GM23338 (cell line): ENCODE results near the gene MGLL. TPM values are rescaled to one million over a fixed set of nuclear protein-coding genes. Genes with fewer than 3 reads are reported as not detected.

Experiments
- ATAC-seq: fragments of 200-7000 bp; cut with Tn5 transposase; 3 replicates; pipeline ENCODE4 v1.9.1; 2020
- DNase-seq: peaks from one replicate; pipeline ENCODE4 v3.0.0-alpha.2; 2015; ENCODE audit warnings: low spot score
- H2AFZ ChIP-seq: fragments of 200-600 bp; sonication (generic); 2 replicates; pipeline ENCODE4 v1.8.0; 2016; ENCODE audit warnings: antibody characterized with exemption, mild to moderate bottlenecking, moderate library complexity
- H3F3A ChIP-seq: fragments of 200-600 bp; sonication (generic); replicated peaks from 2 replicates; pipeline ENCODE4 v1.8.0; 2017; ENCODE audit warnings: antibody characterized with exemption, mixed run types, low read depth
- H3K27ac ChIP-seq: fragments of 200-600 bp; sonication (generic); 2 replicates; pipeline ENCODE4 v1.6.1; 2016; ENCODE audit warnings: low read depth
- H3K27me3 ChIP-seq: fragments of 200-600 bp; sonication (generic); 2 replicates; pipeline ENCODE4 v1.8.0; 2016; ENCODE audit warnings: mild to moderate bottlenecking, mixed run types, moderate library complexity; ENCODE audit not compliant: insufficient read depth
- H3K36me3 ChIP-seq: fragments of 200-600 bp; sonication (generic); 2 replicates; pipeline ENCODE4 v1.8.0; 2016; ENCODE audit warnings: mild to moderate bottlenecking; ENCODE audit not compliant: insufficient read depth
- H3K4me1 ChIP-seq: fragments of 200-600 bp; sonication (generic); 2 replicates; pipeline ENCODE4 v1.8.0; 2016; ENCODE audit warnings: mild to moderate bottlenecking, moderate library complexity; ENCODE audit not compliant: insufficient read depth
- H3K4me2 ChIP-seq: fragments of 200-600 bp; sonication (generic); 2 replicates; pipeline ENCODE4 v1.7.1; 2017; ENCODE audit warnings: mixed run types
- H3K4me3 ChIP-seq: fragments of 200-600 bp; sonication (generic); 2 replicates; pipeline ENCODE4 v1.6.1; 2016; ENCODE audit warnings: mixed run types
- H3K79me2 ChIP-seq: fragments of 200-600 bp; sonication (generic); replicated peaks from 2 replicates; pipeline ENCODE4 v1.8.0; 2017; ENCODE audit warnings: mild to moderate bottlenecking; ENCODE audit not compliant: insufficient read depth
- H3K9me2 ChIP-seq: fragments of 200-600 bp; sonication (generic); 2 replicates; pipeline ENCODE4 v1.8.0; 2017; ENCODE audit not compliant: insufficient read depth
- H4K20me1 ChIP-seq: fragments of 200-600 bp; sonication (generic); replicated peaks from 2 replicates; pipeline ENCODE4 v1.8.0; 2017; ENCODE audit warnings: mild to moderate bottlenecking; ENCODE audit not compliant: insufficient read depth
- H3K27ac Mint-ChIP-seq: 2 replicates; pipeline ENCODE4 v1.8.0; 2020; ENCODE audit warnings: inconsistent platforms, mild to moderate bottlenecking, moderate library complexity, mixed read lengths
- H3K27me3 Mint-ChIP-seq: 3 replicates; pipeline ENCODE4 v1.8.0; 2022; ENCODE audit warnings: low read depth, mild to moderate bottlenecking, moderate library complexity, mixed read lengths, inconsistent platforms; ENCODE audit not compliant: insufficient read depth, poor library complexity
- H3K36me3 Mint-ChIP-seq: 3 replicates; pipeline ENCODE4 v1.8.0; 2021; ENCODE audit warnings: low read depth, mild to moderate bottlenecking, inconsistent platforms, moderate library complexity, mixed read lengths
- H3K4me1 Mint-ChIP-seq: 3 replicates; pipeline ENCODE4 v1.8.0; 2020; ENCODE audit warnings: mild to moderate bottlenecking, inconsistent platforms, mixed read lengths
- H3K4me3 Mint-ChIP-seq: 3 replicates; pipeline ENCODE4 v1.8.0; 2021; ENCODE audit warnings: moderate library complexity, mild to moderate bottlenecking, inconsistent platforms, mixed read lengths
- H3K9me3 Mint-ChIP-seq: 3 replicates; pipeline ENCODE4 v1.8.0; 2020; ENCODE audit warnings: moderate library complexity, mild to moderate bottlenecking, inconsistent platforms, mixed read lengths
- CREB1 ChIP-seq: fragments of 250-450 bp; sonication (Bioruptor Pico); IDR thresholded peaks from 2 replicates; pipeline ENCODE4 v1.5.0; 2020; ENCODE audit warnings: low read depth, mild to moderate bottlenecking, moderate library complexity
- CTCF ChIP-seq, 2 experiments: fragments of 200-600 bp in 1 of 2; sonication (generic) in 1 of 2; conservative IDR thresholded peaks; 2 replicates each; pipeline versions ENCODE4 v1.5.1 to v1.6.1; 2016 to 2017; ENCODE audit warnings: antibody characterized with exemption in 2 of 2, low read depth in 2 of 2, mild to moderate bottlenecking in 2 of 2, moderate library complexity in 1 of 2
- EZH2 ChIP-seq: fragments of 200-600 bp; sonication (generic); IDR thresholded peaks from one replicate; pipeline ENCODE4 v1.8.0; 2017; ENCODE audit warnings: antibody characterized with exemption, mild to moderate bottlenecking, low read depth; ENCODE audit not compliant: unreplicated experiment
- EZH2phosphoT487 ChIP-seq: fragments of 200-600 bp; sonication (generic); IDR thresholded peaks from one replicate; pipeline ENCODE4 v1.8.1; 2018; ENCODE audit warnings: antibody characterized with exemption; ENCODE audit not compliant: unreplicated experiment
- NANOG ChIP-seq: IDR thresholded peaks from 2 replicates; pipeline ENCODE4 v1.6.1; 2016; ENCODE audit warnings: antibody characterized with exemption, borderline replicate concordance
- POLR2AphosphoS5 ChIP-seq: IDR thresholded peaks from 2 replicates; pipeline ENCODE4 v1.6.1; 2016; ENCODE audit warnings: antibody characterized with exemption, low read depth
- REST ChIP-seq: IDR thresholded peaks from one replicate; pipeline ENCODE4 v1.6.1; 2018; ENCODE audit warnings: antibody characterized with exemption; ENCODE audit not compliant: unreplicated experiment
- STAT1 ChIP-seq: IDR thresholded peaks from one replicate; pipeline ENCODE4 v1.6.1; 2016; ENCODE audit warnings: antibody characterized with exemption; ENCODE audit not compliant: unreplicated experiment
- ZNF114 ChIP-seq: fragments of 250-450 bp; sonication (Bioruptor Pico); IDR thresholded peaks from 2 replicates; pipeline ENCODE4 v1.5.0; 2020; ENCODE audit warnings: mild to moderate bottlenecking, moderate library complexity
- ZNF331 ChIP-seq: fragments of 250-450 bp; sonication (Bioruptor Pico); IDR thresholded peaks from 2 replicates; pipeline ENCODE4 v1.5.0; 2020; ENCODE audit warnings: low read depth, mild to moderate bottlenecking, moderate library complexity
- polyA plus RNA-seq: library from polyadenylated mRNA; unstranded; fragments of >200 nt; fragmentation: Nextera tagmentation; extraction: Ambion mirVana; gene quantifications from 2 replicates; pipeline ENCODE4 v1.2.1, GENCODE V29; 2016
- total RNA-seq: library from RNA; depleted of rRNA; stranded (reverse); fragments of >200 nt; shearing (Covaris generic); gene quantifications from 2 replicates; pipeline ENCODE4 v1.2.3, GENCODE V29; 2014

Gene MGLL
- total and polyA plus RNA-seq, 2 experiments from 2014 or later = 0.71 to 0.83 TPM

DNA sequence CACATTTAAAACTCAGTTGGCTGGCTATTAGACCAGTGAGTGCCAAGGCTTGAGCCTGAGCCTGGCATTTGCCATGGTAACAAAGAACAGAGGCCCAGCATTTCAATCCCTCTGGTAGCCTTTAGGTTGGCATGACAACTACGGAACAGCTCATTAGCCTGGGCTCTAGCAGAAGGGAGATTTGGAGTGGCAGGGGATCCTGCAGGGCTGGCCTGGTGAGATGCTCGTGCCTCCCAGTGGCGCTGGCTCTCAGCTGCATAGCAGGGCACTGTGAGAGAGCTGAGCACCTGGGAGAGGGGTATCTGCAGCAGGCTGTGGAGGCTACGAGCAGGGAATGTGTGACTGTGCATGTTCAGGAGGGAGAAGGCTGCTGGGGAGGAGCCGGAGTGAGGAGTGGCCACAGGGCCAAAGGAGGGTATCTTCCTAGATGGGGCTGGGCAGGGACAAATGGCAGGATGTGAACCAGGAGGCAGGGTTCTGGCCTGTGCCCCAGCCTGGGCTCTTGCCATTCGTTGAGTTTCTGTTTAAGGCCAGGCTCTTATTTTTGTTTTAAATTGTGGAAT is 155.1 kb downstream of the MGLL start:
- Histone ChIP-seq H3K36me3 (0 out of 2 replicates have a peak, but pooled peaks cover 5% of the 10 kb centered on the region), H3K79me2 (no peaks in the 10 kb centered on the region), H3K27ac (no peak overlapping the region), H3K4me2 (no peak overlapping the region), H3K9me2 (no peaks in the 10 kb centered on the region), H3F3A (no peaks in the 10 kb centered on the region), H3K4me3 (no peak overlapping the region), H3K27me3 (no peaks in the 10 kb centered on the region), H4K20me1 (peaks cover 6% of the 10 kb centered on the region; the same call in 1 of the 2 replicates), H2AFZ (no peak overlapping the region), H3K4me1 (no peaks in the 10 kb centered on the region)
- TF ChIP-seq CREB1 (CRISPR knock-in tag) = no peak
- TF ChIP-seq ZNF114 = no peak
- no peak for TF ChIP-seq EZH2phosphoT487
- no peak for TF ChIP-seq POLR2AphosphoS5
- TF ChIP-seq EZH2 = no peak
- no peak for TF ChIP-seq CTCF (conservative IDR thresholded peaks at IDR 0.05; ENCODE audit: low read depth in 2 of 2)
- ATAC-seq = no peak
- peaks cover 2% of the 10 kb centered on the region; the same call in 1 of the 3 replicates for H3K4me1 Mint-ChIP-seq
- H3K27me3 Mint-ChIP-seq = peaks cover 3% of the 10 kb centered on the region
- no peak overlapping the region for H3K27ac Mint-ChIP-seq
- DNase-seq = no peak
- H3K36me3 Mint-ChIP-seq = peaks cover 26% of the 10 kb centered on the region
- H3K9me3 Mint-ChIP-seq = no peaks in the 10 kb centered on the region
- H3K4me3 Mint-ChIP-seq = no peak overlapping the region

- Mint-ChIP-seq H3K27me3 (peaks cover 3% of the 10 kb centered on the region), H3K36me3 (peaks cover 26% of the 10 kb centered on the region), H3K4me3 (no peak overlapping the region), H3K9me3 (no peaks in the 10 kb centered on the region), H3K27ac (no peak overlapping the region), H3K4me1 (no peaks in the 10 kb centered on the region; the same call in 2 of the 3 replicates)
- Histone ChIP-seq H3K4me2 (no peak overlapping the region), H3K4me3 (no peak overlapping the region), H2AFZ (no peak overlapping the region), H4K20me1 (peaks cover 6% of the 10 kb centered on the region; the same call in 1 of the 2 replicates), H3K27ac (no peak overlapping the region), H3K9me2 (no peaks in the 10 kb centered on the region), H3F3A (no peaks in the 10 kb centered on the region), H3K79me2 (no peaks in the 10 kb centered on the region), H3K36me3 (peaks cover 5% of the 10 kb centered on the region; the same call in 1 of the 2 replicates), H3K4me1 (no peaks in the 10 kb centered on the region), H3K27me3 (no peaks in the 10 kb centered on the region)
- ATAC-seq (no peak), DNase-seq (no peak)
- TF ChIP-seq CREB1 (CRISPR knock-in tag) = no peak
- no peak for TF ChIP-seq EZH2
- no peak for TF ChIP-seq REST
- no peak for TF ChIP-seq NANOG
- TF ChIP-seq EZH2phosphoT487 = no peak
- no peak for TF ChIP-seq STAT1
- no peak for TF ChIP-seq POLR2AphosphoS5
- no peak for TF ChIP-seq CTCF (conservative IDR thresholded peaks at IDR 0.05; ENCODE audit: low read depth in 2 of 2)
- no peak for TF ChIP-seq ZNF331 (CRISPR knock-in tag)
Measured at GRCh38 chr3:127666676-127667075, 155.6 kb downstream of the MGLL start.
